CD4-positive, alpha-beta T cell treated with Interferon alpha-2 for 1 hour (primary cell): ENCODE results near the gene RYR1.
"Not testable (repeated sequence)": the region's sequence is repeated elsewhere in the genome, so short reads cannot be mapped to it uniquely, and the experiment has no call there.

Experiments
- DNase-seq, 2 donors: peaks; one replicate each; pipeline ENCODE4 v3.0.0-alpha.2; 2020 to 2022

Gene RYR1

GRCh38 chr19:38577826-38578225 is 144.3 kb downstream of the RYR1 start:
- DNase-seq = no peak

GRCh38 chr19:38579304-38579703 is 145.8 kb downstream of the RYR1 start:
- DNase-seq = peak in 1 of 2 donors; percentile 31

GRCh38 chr19:38580080-38580479 is 146.6 kb downstream of the RYR1 start:
- no peak for DNase-seq

- no peak for DNase-seq
Measured at GRCh38 chr19:38583219-38583984, 149.9 kb downstream of the RYR1 start.

- no peak for DNase-seq
Measured at GRCh38 chr19:38583985-38584305, 150.5 kb downstream of the RYR1 start.

- DNase-seq = no peak
Measured at GRCh38 chr19:38587562-38587961, 154.1 kb downstream of the RYR1 start.

GRCh38 chr19:38588041-38588440 is 154.6 kb downstream of the RYR1 start:
- DNase-seq = no peak

- DNase-seq = no peak
Measured at GRCh38 chr19:38592940-38593339, 159.4 kb downstream of the RYR1 start.

GRCh38 chr19:38596057-38596981 is 162.8 kb downstream of the RYR1 start:
- peak in 1 of 2 donors; percentile 13 for DNase-seq

GRCh38 chr19:38597075-38597474 is 163.6 kb downstream of the RYR1 start:
- DNase-seq = no peak

- no peak for DNase-seq
Measured at GRCh38 chr19:38599722-38600121, 166.2 kb downstream of the RYR1 start.

GRCh38 chr19:38602856-38603255 is 169.4 kb downstream of the RYR1 start:
- not testable (repeated sequence) for DNase-seq

- DNase-seq = no peak
Measured at GRCh38 chr19:38606131-38606530, 172.6 kb downstream of the RYR1 start.

- DNase-seq = no peak
Measured at GRCh38 chr19:38614289-38614688, 180.8 kb downstream of the RYR1 start.

- no peak for DNase-seq
Measured at GRCh38 chr19:38615007-38615581, 181.6 kb downstream of the RYR1 start.

- no peak for DNase-seq
Measured at GRCh38 chr19:38616265-38616664, 182.8 kb downstream of the RYR1 start.

GRCh38 chr19:38617283-38617763 is 183.8 kb downstream of the RYR1 start:
- peak in 1 of 2 donors; percentile 13 for DNase-seq

- peak; percentile 65 to 81 for DNase-seq
Measured at GRCh38 chr19:38617764-38618589, 184.5 kb downstream of the RYR1 start, which contains the start of gene MAP4K1. Gene MAP4K1, minus strand, starts transcription at chr19:38617953. Its CDS starts 58 bp downstream, at chr19:38617895.

- DNase-seq = peak; percentile 98
Measured at GRCh38 chr19:38618590-38619360, 185.3 kb downstream of the RYR1 start, which contains the start of gene EIF3K. Gene EIF3K, plus strand, starts transcription at chr19:38619188. Its CDS starts 81 bp downstream, at chr19:38619269.

GRCh38 chr19:38619361-38620174 is 186.1 kb downstream of the RYR1 start:
- no peak for DNase-seq

GRCh38 chr19:38624822-38625221 is 191.3 kb downstream of the RYR1 start:
- DNase-seq = no peak
